Fibroblast of lung (primary cell): Measurements from ENCODE around the gene DYSF. TPM values are rescaled to one million over a fixed set of nuclear protein-coding genes. Genes with fewer than 3 reads are reported as not detected.

Source experiments
- DNase-seq, 2 donors: peaks; one replicate each; pipeline versions ENCODE4 v3.0.0 to v3.0.0-alpha.2; 2010; ENCODE audit warnings: low read depth in 2 of 2
- H2AFZ ChIP-seq: 2 replicates; pipeline ENCODE4 v1.5.1; 2012; ENCODE audit warnings: low read length, control low read depth, inconsistent platforms
- H3K27ac ChIP-seq: 2 replicates; pipeline ENCODE4 v1.5.1; 2011; ENCODE audit warnings: low read length, control low read depth; ENCODE audit not compliant: insufficient read depth
- H3K27me3 ChIP-seq: 2 replicates; pipeline ENCODE4 v1.5.1; 2011; ENCODE audit warnings: mild to moderate bottlenecking, low read length; ENCODE audit not compliant: control insufficient read depth, insufficient read depth
- H3K36me3 ChIP-seq: 2 replicates; pipeline ENCODE4 v1.5.1; 2011; ENCODE audit warnings: low read length; ENCODE audit not compliant: control insufficient read depth, insufficient read depth
- H3K4me1 ChIP-seq: 2 replicates; pipeline ENCODE4 v1.5.1; 2011; ENCODE audit warnings: low read length; ENCODE audit not compliant: control insufficient read depth, insufficient read depth; ENCODE audit errors: extremely low read depth
- H3K4me2 ChIP-seq: 2 replicates; pipeline ENCODE4 v1.5.1; 2011; ENCODE audit warnings: low read length, control low read depth; ENCODE audit not compliant: insufficient read depth; ENCODE audit errors: extremely low read depth
- H3K4me3 ChIP-seq, 4 experiments: fragments of 200-600 bp in 1 of 4; sonication (generic) in 1 of 4; replicated peaks in 1 of 4; 2 replicates each; pipeline ENCODE4 v1.5.1; 2011 to 2016; ENCODE audit warnings: low read length in 4 of 4, low read depth in 3 of 4, mild to moderate bottlenecking in 3 of 4, control low read depth in 2 of 4, inconsistent platforms in 1 of 4, mixed read lengths in 1 of 4; ENCODE audit not compliant: insufficient read depth in 1 of 4; ENCODE audit errors: control extremely low read depth in 1 of 4
- H3K79me2 ChIP-seq: 2 replicates; pipeline ENCODE4 v1.5.1; 2012; ENCODE audit warnings: mild to moderate bottlenecking, low read length, inconsistent platforms; ENCODE audit not compliant: control insufficient read depth, insufficient read depth
- H3K9ac ChIP-seq: 2 replicates; pipeline ENCODE4 v1.5.1; 2011; ENCODE audit warnings: mild to moderate bottlenecking, low read length, control low read depth; ENCODE audit not compliant: insufficient read depth
- H3K9me3 ChIP-seq: 2 replicates; pipeline ENCODE4 v1.5.1; 2012; ENCODE audit warnings: low read depth, low read length; ENCODE audit not compliant: control insufficient read depth, insufficient read depth
- H4K20me1 ChIP-seq: 2 replicates; pipeline ENCODE4 v1.5.1; 2011; ENCODE audit warnings: low read length; ENCODE audit not compliant: control insufficient read depth, insufficient read depth; ENCODE audit errors: extremely low read depth
- CTCF ChIP-seq, 2 donors: IDR thresholded peaks in 1 of 2; conservative IDR thresholded peaks in 1 of 2; 1 replicate in 1 of 2; 2 replicates in 1 of 2; pipeline ENCODE4 v1.5.1; 2011 to 2012; ENCODE audit warnings: low read length in 2 of 2, control low read depth in 1 of 2, inconsistent platforms in 1 of 2, low read depth in 1 of 2, mild to moderate bottlenecking in 1 of 2
- EZH2 ChIP-seq: IDR thresholded peaks from 2 replicates; pipeline ENCODE4 v1.5.1; 2012; ENCODE audit warnings: low read length, control low read depth, mild to moderate bottlenecking; ENCODE audit errors: missing control alignments
- polyA plus RNA-seq, 2 donors: library from polyadenylated mRNA; depleted of rRNA in 1 of 2; stranded (reverse) in 1 of 2; unstranded in 1 of 2; fragments of >200 nt; gene quantifications; 2 replicates each; pipeline ENCODE4 v1.2.1, GENCODE V29; 2011 to 2012; ENCODE audit warnings: missing spikeins in 1 of 2
- total RNA-seq: library from RNA; depleted of rRNA; stranded (reverse); fragments of >200 nt; gene quantifications from 2 replicates; pipeline ENCODE4 v1.2.1, GENCODE V29; 2014

DYSF gene
- total and polyA plus RNA-seq, 2 donors (not counting 1 experiment from before 2014, with no cell fraction given): under 0.01 to 0.67 TPM

- Histone ChIP-seq H3K4me2 (no peak overlapping the region), H4K20me1 (no peaks in the 10 kb centered on the region), H3K27me3 (peaks cover 3% of the 10 kb centered on the region), H3K27ac (no peak overlapping the region), H3K4me3 (no peak overlapping the region), H3K9me3 (no peaks in the 10 kb centered on the region), H3K36me3 (no peaks in the 10 kb centered on the region), H3K9ac (no peak overlapping the region), H3K4me1 (no peaks in the 10 kb centered on the region), H2AFZ (no peak overlapping the region), H3K79me2 (no peaks in the 10 kb centered on the region)
- no peak for DNase-seq
- no peak for TF ChIP-seq CTCF (conservative IDR thresholded peaks at IDR 0.05 in 1 of 2, IDR thresholded peaks at IDR 0.05 in 1 of 2; ENCODE audit: low read depth in 1 of 2, low read length in 2 of 2)
- TF ChIP-seq EZH2: no peak
Observed at GRCh38 chr2:71538656-71539265, 85.4 kb downstream of the DYSF start.

GRCh38 chr2:71540818-71541217 is 87.5 kb downstream of the DYSF start:
- H3K9me3 ChIP-seq: no peaks in the 10 kb centered on the region
- no peak for DNase-seq
- H3K9ac ChIP-seq: no peak overlapping the region
- H2AFZ ChIP-seq: no peak overlapping the region
- no peaks in the 10 kb centered on the region for H3K4me1 ChIP-seq
- no peaks in the 10 kb centered on the region for H3K79me2 ChIP-seq
- H4K20me1 ChIP-seq: no peaks in the 10 kb centered on the region
- H3K4me3 ChIP-seq: no peak overlapping the region
- TF ChIP-seq EZH2 (no peak), CTCF (conservative IDR thresholded peaks at IDR 0.05 in 1 of 2, IDR thresholded peaks at IDR 0.05 in 1 of 2; ENCODE audit: low read depth in 1 of 2, low read length in 2 of 2) (no peak)
- H3K27ac ChIP-seq: no peak overlapping the region
- H3K36me3 ChIP-seq: no peaks in the 10 kb centered on the region
- no peak overlapping the region for H3K4me2 ChIP-seq
- H3K27me3 ChIP-seq: peaks cover 10% of the 10 kb centered on the region

DNA sequence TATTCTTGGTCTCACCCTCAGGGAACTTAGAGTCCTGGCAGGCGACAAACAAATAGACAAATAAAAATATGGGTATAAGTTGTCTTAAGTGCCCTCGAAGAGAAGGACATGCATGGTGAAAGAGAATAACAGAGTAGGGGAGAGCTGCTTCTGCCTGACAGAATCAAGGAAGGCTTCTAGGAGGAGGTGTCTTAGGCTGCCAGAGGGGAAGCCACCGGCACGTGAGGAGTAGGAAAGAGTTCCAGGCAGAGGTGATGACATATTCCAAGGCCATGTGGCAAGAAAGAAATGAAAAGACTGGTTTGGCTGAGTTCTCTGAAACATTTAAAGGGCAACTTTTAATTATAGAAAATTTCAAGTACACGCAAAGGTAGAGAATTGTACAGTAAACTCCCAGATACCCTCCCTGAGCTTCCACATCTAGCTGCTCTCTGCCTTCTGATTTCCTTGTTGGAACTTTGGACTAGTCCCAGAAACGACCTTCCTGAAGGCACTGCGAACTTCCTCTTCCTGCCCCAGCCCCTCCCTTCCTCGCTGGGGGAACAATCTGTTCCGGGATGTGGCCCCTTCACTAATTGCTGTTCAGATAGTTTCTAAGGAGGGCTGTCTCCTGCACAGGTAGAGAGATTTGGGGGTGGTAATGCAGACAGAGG is 91.7 kb downstream of the DYSF start:
- DNase-seq: no peak
- Histone ChIP-seq H4K20me1 (no peaks in the 10 kb centered on the region), H3K79me2 (no peaks in the 10 kb centered on the region), H3K36me3 (no peaks in the 10 kb centered on the region), H3K9me3 (no peaks in the 10 kb centered on the region), H3K27me3 (peaks cover 12% of the 10 kb centered on the region), H3K27ac (no peak overlapping the region), H2AFZ (no peak overlapping the region), H3K4me3 (no peak overlapping the region), H3K9ac (no peak overlapping the region), H3K4me1 (no peaks in the 10 kb centered on the region), H3K4me2 (no peak overlapping the region)
- no peak for TF ChIP-seq CTCF (conservative IDR thresholded peaks at IDR 0.05 in 1 of 2, IDR thresholded peaks at IDR 0.05 in 1 of 2; ENCODE audit: low read depth in 1 of 2, low read length in 2 of 2)
- no peak for TF ChIP-seq EZH2
